Endothelial cell (in vitro differentiated cells): ENCODE measurements around the gene RFPL3. TPM values are rescaled to one million over a fixed set of nuclear protein-coding genes. Genes with fewer than 3 reads are reported as not detected.
"Not testable (repeated sequence)": the region's sequence is repeated elsewhere in the genome, so short reads cannot be mapped to it uniquely, and the experiment has no call there.

Source experiments
- DNase-seq: peaks from one replicate; pipeline ENCODE4 v3.0.0; 2021; ENCODE audit warnings: low spot score
- H3K27ac Mint-ChIP-seq: one replicate; pipeline ENCODE4 v1.8.0; 2021; ENCODE audit warnings: mixed read lengths, inconsistent platforms; ENCODE audit not compliant: unreplicated experiment
- H3K27me3 Mint-ChIP-seq: one replicate; pipeline ENCODE4 v1.8.0; 2021; ENCODE audit warnings: mild to moderate bottlenecking, moderate library complexity, mixed read lengths, inconsistent platforms; ENCODE audit not compliant: unreplicated experiment
- H3K36me3 Mint-ChIP-seq: one replicate; pipeline ENCODE4 v1.8.0; 2021; ENCODE audit warnings: mild to moderate bottlenecking, low read depth, mixed read lengths, inconsistent platforms; ENCODE audit not compliant: unreplicated experiment
- H3K4me1 Mint-ChIP-seq: one replicate; pipeline ENCODE4 v1.8.0; 2021; ENCODE audit warnings: mild to moderate bottlenecking, mixed read lengths, inconsistent platforms; ENCODE audit not compliant: unreplicated experiment
- H3K4me3 Mint-ChIP-seq: one replicate; pipeline ENCODE4 v1.8.0; 2021; ENCODE audit warnings: mild to moderate bottlenecking, mixed read lengths, inconsistent platforms; ENCODE audit not compliant: unreplicated experiment
- H3K9me3 Mint-ChIP-seq: one replicate; pipeline ENCODE4 v1.8.0; 2021; ENCODE audit warnings: mixed read lengths, inconsistent platforms; ENCODE audit not compliant: unreplicated experiment
- total RNA-seq: library from RNA; stranded (reverse); fragmentation: NEBNext Ultra II Directional; extraction: Animal tissue kit (Norgen Biotek cat#: 25700); gene quantifications from one replicate; pipeline ENCODE4 v1.2.1, GENCODE V29; 2021; ENCODE audit not compliant: unreplicated experiment
- TF ChIP-seq, protein P1 (sequence below): fragments of 200-600 bp; sonication (generic); IDR thresholded peaks from one replicate; pipeline ENCODE4 v1.5.0; 2021; ENCODE audit warnings: antibody characterized with exemption; ENCODE audit not compliant: unreplicated experiment

The RFPL3 gene
- total RNA-seq, 1 donor from 2014 or later, result not detected

DNA sequence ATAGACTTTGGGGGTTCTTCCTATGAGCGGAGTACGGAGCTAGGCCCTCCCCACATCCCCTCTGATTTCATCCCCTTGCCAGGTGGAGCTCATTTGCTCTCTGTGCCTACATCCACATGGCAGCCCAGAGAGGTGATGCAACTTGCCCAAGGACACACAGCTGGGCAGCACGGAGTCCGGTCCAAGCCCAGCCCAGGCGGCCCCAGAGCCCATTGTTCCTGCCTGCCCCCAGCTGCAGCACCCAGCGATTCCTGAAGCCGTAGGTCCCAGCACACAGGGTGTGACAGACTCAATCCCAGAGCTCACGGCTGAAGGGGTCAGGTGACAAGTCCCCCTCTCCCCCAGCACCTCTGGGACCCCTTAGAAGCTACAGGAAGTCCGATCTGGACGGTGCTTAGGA, 22.2 kb upstream of the RFPL3 start:
- H3K27ac Mint-ChIP-seq, result no peak overlapping the region
- no peak for DNase-seq
- no peak overlapping the region for H3K4me3 Mint-ChIP-seq
- H3K4me1 Mint-ChIP-seq, result peaks cover 8% of the 10 kb centered on the region
- peaks cover 4% of the 10 kb centered on the region for H3K36me3 Mint-ChIP-seq
- peaks cover 8% of the 10 kb centered on the region for H3K27me3 Mint-ChIP-seq
- TF ChIP-seq, protein P1, sequence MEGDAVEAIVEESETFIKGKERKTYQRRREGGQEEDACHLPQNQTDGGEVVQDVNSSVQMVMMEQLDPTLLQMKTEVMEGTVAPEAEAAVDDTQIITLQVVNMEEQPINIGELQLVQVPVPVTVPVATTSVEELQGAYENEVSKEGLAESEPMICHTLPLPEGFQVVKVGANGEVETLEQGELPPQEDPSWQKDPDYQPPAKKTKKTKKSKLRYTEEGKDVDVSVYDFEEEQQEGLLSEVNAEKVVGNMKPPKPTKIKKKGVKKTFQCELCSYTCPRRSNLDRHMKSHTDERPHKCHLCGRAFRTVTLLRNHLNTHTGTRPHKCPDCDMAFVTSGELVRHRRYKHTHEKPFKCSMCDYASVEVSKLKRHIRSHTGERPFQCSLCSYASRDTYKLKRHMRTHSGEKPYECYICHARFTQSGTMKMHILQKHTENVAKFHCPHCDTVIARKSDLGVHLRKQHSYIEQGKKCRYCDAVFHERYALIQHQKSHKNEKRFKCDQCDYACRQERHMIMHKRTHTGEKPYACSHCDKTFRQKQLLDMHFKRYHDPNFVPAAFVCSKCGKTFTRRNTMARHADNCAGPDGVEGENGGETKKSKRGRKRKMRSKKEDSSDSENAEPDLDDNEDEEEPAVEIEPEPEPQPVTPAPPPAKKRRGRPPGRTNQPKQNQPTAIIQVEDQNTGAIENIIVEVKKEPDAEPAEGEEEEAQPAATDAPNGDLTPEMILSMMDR, result no peak
- no peaks in the 10 kb centered on the region for H3K9me3 Mint-ChIP-seq

DNA sequence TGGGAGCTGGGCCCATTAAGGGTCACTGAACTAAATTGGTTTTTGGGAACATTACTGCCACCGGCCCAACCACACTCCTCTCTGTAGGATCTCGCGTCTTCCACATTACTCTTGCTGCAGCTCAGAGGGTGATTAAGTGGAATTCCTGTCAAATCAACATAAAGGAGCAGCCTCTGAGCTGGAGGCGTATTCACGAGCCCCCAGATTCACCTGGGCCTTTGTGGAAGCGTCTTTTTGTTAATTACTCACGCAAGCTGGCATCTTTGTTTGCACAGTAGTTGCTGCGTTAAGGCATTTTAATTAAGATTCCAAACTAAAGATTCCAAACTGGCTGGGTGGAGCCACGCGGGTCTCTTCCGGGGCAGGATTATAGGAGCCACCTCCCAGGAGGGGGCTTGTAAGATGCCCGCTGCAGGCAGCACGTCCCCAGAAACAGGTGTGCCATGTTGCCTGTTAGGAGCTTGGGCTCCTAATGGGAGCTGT, 21.5 kb upstream of the RFPL3 start:
- Mint-ChIP-seq H3K4me1 (peaks cover 7% of the 10 kb centered on the region), H3K4me3 (no peak overlapping the region), H3K36me3 (peaks cover 4% of the 10 kb centered on the region), H3K27ac (no peak overlapping the region), H3K9me3 (no peaks in the 10 kb centered on the region), H3K27me3 (peaks cover 9% of the 10 kb centered on the region)
- TF ChIP-seq, protein P1, result no peak
- DNase-seq, result no peak

DNA sequence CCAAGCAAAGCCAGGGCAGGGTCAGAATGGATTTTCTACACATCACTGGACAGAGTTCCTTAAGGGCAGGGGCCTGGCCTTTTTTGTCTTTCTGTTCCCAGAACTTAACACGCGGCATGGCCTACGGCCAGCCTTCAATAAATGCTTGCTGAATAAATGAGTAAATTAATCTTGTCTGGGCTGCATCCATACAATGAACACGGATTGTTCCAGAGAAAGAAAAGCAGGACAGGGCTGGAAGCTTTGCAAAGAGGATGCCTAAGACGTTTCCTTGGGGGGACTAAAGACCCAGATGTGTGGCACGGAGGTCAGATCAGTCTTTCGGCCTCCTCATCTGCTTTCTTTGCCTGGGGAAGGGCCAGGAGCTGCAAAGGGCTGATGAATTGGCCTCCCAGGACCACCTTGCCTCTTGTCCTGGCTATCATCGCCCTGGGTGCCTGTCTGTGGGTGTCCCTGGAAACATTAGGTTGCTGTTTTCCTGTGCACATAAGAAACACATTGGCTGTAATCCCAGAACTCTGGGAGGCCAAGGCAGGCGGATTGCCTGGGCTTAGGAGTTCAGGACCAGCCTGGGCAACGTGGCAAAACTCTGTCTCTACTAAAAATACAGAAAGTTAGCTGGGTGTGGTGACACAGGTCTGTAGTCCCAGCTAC, 20.8 kb upstream of the RFPL3 start:
- Mint-ChIP-seq H3K27me3 (peaks cover 10% of the 10 kb centered on the region), H3K4me3 (no peak overlapping the region), H3K27ac (no peak overlapping the region), H3K9me3 (no peaks in the 10 kb centered on the region), H3K4me1 (peaks cover 6% of the 10 kb centered on the region), H3K36me3 (peaks cover 4% of the 10 kb centered on the region)
- DNase-seq, result no peak
- TF ChIP-seq, protein P1, result no peak

DNA sequence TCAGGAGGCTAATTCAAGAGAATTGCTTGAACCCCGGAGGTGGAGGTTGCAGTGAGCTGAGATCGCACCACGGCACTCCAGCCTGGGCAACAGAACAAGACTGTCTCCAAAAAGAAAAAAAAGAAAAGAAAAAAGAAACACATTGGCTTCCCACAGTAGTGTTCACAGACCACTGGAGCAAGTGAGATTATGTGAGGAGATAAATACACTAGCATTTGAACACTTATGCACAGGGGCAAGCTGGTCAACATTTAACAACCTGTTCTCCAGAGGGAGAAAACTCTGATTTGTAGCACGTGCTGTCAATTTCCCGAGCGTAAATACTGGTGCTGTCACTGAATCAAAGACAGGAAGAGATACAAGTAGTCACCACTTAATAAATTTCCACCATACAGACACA, 20.2 kb upstream of the RFPL3 start:
- DNase-seq, H3K27me3 Mint-ChIP-seq, H3K36me3 Mint-ChIP-seq, H3K4me3 Mint-ChIP-seq, H3K4me1 Mint-ChIP-seq, H3K9me3 Mint-ChIP-seq, H3K27ac Mint-ChIP-seq: not testable (repeated sequence)

DNA sequence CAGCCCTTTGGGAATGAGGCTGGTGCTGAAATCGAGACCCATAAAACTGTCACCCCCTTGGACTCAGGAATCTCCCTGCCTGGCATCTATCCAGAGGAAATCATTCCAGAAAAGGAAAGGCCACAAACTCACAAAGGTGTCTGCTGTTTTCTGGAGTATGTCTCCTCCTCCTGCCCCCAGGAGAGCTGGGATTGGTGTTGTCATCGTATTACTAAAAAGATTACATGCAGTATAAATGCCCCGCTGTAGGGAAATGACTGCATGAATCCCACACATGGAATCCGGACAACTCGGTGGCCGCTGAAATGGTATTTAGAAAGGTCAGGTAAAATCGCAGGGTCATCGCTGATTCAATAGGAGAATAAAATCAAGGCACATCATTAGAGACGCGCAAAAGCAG, 18.9 kb upstream of the RFPL3 start:
- TF ChIP-seq, protein P1, result no peak
- H3K4me3 Mint-ChIP-seq, result no peak overlapping the region
- peaks cover 3% of the 10 kb centered on the region for H3K4me1 Mint-ChIP-seq
- no peaks in the 10 kb centered on the region for H3K9me3 Mint-ChIP-seq
- H3K27ac Mint-ChIP-seq, result no peak overlapping the region
- DNase-seq, result no peak
- peaks cover 8% of the 10 kb centered on the region for H3K27me3 Mint-ChIP-seq
- no peaks in the 10 kb centered on the region for H3K36me3 Mint-ChIP-seq
